ENCODE results near the gene KLHL42. TPM values are rescaled to one million over a fixed set of nuclear protein-coding genes. Genes with fewer than 3 reads are reported as not detected.

KLHL42 gene
- total RNA-seq, 1 experiment from 2014 or later, result 35.8 TPM

DNA sequence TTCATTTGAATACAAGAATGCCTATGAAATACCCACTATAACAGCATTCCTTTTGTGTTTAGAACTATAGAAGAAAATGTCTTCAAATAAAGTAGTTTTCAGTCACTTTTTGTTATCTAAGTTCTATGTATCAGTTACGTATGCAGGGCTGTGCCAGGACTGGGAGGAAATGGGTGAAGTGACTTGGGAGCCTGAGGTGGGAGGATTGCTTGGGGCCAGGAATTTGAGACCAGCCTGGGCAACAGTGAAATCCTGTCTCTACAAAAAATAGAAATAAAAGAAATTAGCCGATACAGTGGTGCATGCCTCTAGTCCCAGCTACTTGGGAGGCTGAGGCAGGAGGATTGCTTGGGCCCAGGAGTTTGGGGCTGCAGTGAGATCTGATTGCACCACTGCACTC lies 22.9 kb downstream of the KLHL42 start:
- no peaks in the 10 kb centered on the region for H4K20me1 ChIP-seq (ENCODE audit: control insufficient read depth, insufficient read depth, insufficient read length)
- TF ChIP-seq, protein P1, sequence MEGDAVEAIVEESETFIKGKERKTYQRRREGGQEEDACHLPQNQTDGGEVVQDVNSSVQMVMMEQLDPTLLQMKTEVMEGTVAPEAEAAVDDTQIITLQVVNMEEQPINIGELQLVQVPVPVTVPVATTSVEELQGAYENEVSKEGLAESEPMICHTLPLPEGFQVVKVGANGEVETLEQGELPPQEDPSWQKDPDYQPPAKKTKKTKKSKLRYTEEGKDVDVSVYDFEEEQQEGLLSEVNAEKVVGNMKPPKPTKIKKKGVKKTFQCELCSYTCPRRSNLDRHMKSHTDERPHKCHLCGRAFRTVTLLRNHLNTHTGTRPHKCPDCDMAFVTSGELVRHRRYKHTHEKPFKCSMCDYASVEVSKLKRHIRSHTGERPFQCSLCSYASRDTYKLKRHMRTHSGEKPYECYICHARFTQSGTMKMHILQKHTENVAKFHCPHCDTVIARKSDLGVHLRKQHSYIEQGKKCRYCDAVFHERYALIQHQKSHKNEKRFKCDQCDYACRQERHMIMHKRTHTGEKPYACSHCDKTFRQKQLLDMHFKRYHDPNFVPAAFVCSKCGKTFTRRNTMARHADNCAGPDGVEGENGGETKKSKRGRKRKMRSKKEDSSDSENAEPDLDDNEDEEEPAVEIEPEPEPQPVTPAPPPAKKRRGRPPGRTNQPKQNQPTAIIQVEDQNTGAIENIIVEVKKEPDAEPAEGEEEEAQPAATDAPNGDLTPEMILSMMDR (conservative IDR thresholded peaks at IDR 0.05), result no peak
- no peak overlapping the region for H2BK5ac ChIP-seq (ENCODE audit: insufficient read length, low read length)
- no peak overlapping the region for H3K9ac ChIP-seq (ENCODE audit: extremely low read depth, insufficient read length, low read length)
- no peak overlapping the region for H3K4me3 Mint-ChIP-seq
- no peak overlapping the region for H2BK120ac ChIP-seq (ENCODE audit: low read depth, low read length, poor library complexity, severe bottlenecking)
- H3K36me3 Mint-ChIP-seq (ENCODE audit: insufficient read depth in 1 of 3, low read depth in 3 of 3), result peaks cover 0 to 14% (median 14%) of the 10 kb centered on the region in 3 experiments; a peak in 6 of 7 replicates
- H3K18ac ChIP-seq (ENCODE audit: insufficient read length, low read depth, low read length), result no peak overlapping the region
- H3K4me1 Mint-ChIP-seq, result peaks cover 0 to 5% of the 10 kb centered on the region in 2 experiments; a peak in 3 of 4 replicates
- H3K27me3 Mint-ChIP-seq (ENCODE audit: low read depth), result no peaks in the 10 kb centered on the region
- no peak overlapping the region for H3K27ac ChIP-seq (ENCODE audit: insufficient read length, low read depth, low read length)
- no peak overlapping the region for H2BK20ac ChIP-seq (ENCODE audit: low read depth, low read length, poor library complexity, severe bottlenecking)
- no CpG with 5 or more reads among the region's 2 CpGs for WGBS (ENCODE audit: extremely low coverage, insufficient read length, low lambda C conversion rate)
- H3K9me3 ChIP-seq (ENCODE audit: control insufficient read depth, low read depth, low read length), result no peaks in the 10 kb centered on the region
- H3T11ph ChIP-seq (ENCODE audit: low read length), result no peak overlapping the region
- H4K5ac ChIP-seq (ENCODE audit: insufficient read length, low read depth, low read length), result no peak overlapping the region
- no peak overlapping the region for H4K91ac ChIP-seq (ENCODE audit: insufficient read length, low read depth, low read length)
- H3K23me2 ChIP-seq (ENCODE audit: insufficient read length, low read depth, low read length, poor library complexity, severe bottlenecking), result no peaks in the 10 kb centered on the region
- H3K79me1 ChIP-seq (ENCODE audit: insufficient read depth, low read depth, low read length, poor library complexity, severe bottlenecking), result no peaks in the 10 kb centered on the region
- H3K23ac ChIP-seq (ENCODE audit: insufficient read length, low read depth, low read length), result no peak overlapping the region
- no peak for DNase-seq
- no peak overlapping the region for H2BK12ac ChIP-seq (ENCODE audit: insufficient read length, low read depth, low read length)
- no peak overlapping the region for H3K14ac ChIP-seq (ENCODE audit: insufficient read depth, low read length)
- H2AFZ ChIP-seq (ENCODE audit: low read length), result no peak overlapping the region
- H2BK15ac ChIP-seq (ENCODE audit: low read depth, low read length), result no peak overlapping the region
- no peak overlapping the region for H2AK5ac ChIP-seq (ENCODE audit: insufficient read length, low read length)
- no peaks in the 10 kb centered on the region for H3K79me2 ChIP-seq (ENCODE audit: insufficient read depth, low read length)
- peak overlapping the region in 1 of 3 experiments; percentile 55; a peak in 1 of 7 replicates for H3K27ac Mint-ChIP-seq
- H3K4ac ChIP-seq (ENCODE audit: low read depth, low read length), result no peak overlapping the region
- no peak overlapping the region for H4K8ac ChIP-seq (replicated peaks; ENCODE audit: insufficient read length, low read depth, low read length)
- H3K27me3 ChIP-seq (ENCODE audit: insufficient read depth, low read length), result no peaks in the 10 kb centered on the region
- H3K4me2 ChIP-seq (ENCODE audit: insufficient read depth, insufficient read length, low read length), result no peak overlapping the region
- no peaks in the 10 kb centered on the region for H3K4me1 ChIP-seq (ENCODE audit: insufficient read depth, low read length)
- no peaks in the 10 kb centered on the region for H3K9me3 Mint-ChIP-seq
- no peak overlapping the region for H3K56ac ChIP-seq (ENCODE audit: insufficient read length, low read depth, low read length)

Measured in H9 (cell line).